ENCODE measurements around the gene NR0B2.
"Not testable (repeated sequence)": the region's sequence is repeated elsewhere in the genome, so short reads cannot be mapped to it uniquely, and the experiment has no call there.

Gene NR0B2

DNA sequence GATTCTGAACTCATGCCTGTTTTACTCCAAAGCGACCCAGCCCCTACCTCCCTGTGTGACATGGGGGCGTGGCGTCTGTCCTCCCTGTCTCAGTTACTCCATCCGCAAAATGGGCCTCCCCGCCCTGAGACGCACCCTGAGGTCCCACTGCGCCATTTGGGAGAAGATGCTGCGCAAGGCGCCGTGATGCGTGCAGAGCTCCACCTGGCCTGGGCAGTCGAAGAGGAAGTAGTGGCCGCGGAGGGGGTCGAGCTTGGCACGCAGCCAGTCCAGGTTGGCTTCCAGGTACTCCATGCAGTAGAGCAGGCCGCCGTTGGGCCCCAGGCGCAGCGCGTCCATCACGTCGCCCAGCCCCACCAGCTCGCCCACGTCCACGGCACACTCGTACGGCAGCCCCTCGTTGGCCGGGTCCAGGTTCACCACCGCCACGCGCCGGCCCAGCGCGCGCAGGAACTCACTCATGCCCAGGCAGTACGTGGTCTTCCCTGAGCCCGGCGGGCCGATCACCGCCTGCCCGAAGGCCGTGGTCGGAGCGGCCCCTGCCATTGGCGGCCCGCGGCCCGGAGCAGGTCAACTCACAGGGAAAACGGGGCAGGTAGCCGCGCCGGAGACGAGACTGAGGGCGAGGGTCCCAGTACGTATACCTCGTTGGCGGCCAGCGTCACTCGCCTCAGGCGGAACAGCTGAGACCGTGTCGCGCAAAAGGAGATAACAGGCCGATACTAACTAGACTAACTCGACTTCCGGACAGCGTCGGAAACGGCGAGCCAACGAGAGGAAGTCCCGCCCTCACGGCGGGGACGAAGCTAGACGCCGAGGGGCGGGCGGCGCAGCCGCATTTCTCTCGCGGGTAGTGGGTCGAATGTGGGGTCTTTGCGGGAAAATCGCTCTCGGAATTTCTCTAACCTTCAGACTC lies 24.0 kb downstream of the NR0B2 start, which contains the start of gene GPN2:
GPN2 (minus strand) TSS at position 733 of the 916 bp plus-strand sequence; CDS start at position 546, 187 bp downstream.
- DNase-seq (ENCODE audit: low spot score) = peak; percentile 82

DNA sequence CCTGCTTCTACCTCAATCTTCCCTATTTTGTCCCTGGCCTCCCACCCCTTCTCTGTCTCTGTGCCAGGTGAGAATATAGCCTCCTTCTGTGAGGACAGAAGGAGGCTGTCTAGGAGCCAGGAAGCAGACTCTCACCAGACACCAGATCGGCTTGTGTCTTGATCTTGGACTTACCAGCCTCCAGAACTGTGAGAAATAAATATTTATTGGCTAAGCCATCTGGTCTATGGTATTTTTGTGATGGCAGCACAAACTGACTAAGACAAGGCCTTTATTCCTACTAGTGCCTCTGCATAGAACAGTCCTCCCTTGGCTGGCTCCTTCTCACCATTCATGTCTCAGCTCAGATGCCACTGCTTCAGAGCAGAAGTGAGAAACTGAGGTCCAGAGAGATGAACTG lies 25.5 kb downstream of the NR0B2 start:
- DNase-seq (ENCODE audit: low spot score) = no peak

DNA sequence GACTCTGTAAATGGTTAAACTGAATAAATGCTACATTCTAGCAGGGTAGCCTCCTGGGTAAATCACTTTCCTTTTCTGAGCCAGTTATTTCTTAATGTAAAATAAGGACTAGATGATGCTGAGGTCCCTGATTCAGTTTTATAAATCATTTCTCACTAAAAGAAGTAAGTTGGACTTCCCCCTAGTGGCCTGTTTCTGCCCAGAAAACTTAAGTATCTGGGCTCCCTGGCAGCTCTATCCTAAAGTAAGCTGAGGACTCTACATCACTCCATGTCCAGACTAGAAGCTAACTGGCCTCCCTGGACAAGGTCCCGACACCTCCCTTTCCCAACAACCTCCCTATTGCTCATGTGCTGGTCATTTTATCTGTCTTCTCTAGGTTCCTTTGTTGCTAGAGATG lies 26.6 kb downstream of the NR0B2 start:
- DNase-seq (ENCODE audit: low spot score) = peak; percentile 49

- no peak for DNase-seq (ENCODE audit: low spot score)
Observed at GRCh38 chr1:26882696-26883463, 30.9 kb downstream of the NR0B2 start.

DNA sequence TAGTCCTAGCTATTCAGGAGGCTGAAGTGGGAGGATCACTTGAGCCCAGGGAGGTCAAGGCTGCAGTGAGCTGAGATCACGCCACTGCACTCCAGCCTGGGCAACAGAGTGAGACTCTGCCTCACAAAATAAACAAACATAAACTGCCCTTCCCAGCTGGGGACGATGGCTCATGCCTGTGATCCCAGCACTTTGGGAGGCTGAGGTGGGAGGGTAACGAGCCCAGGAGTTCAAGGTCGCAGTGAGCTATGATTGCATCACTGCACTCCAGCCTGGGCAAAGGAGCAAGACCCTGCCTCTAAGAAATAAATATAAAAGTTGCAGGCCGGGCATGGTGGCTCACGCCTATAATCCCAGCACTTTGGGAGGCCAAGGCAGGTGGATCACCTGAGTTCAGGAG lies 32.2 kb downstream of the NR0B2 start:
- DNase-seq (ENCODE audit: low spot score) = not testable (repeated sequence)

- no peak for DNase-seq (ENCODE audit: low spot score)
Observed at GRCh38 chr1:26879793-26880192, 34.0 kb downstream of the NR0B2 start.

- DNase-seq (ENCODE audit: low spot score) = no peak
Observed at GRCh38 chr1:26877326-26877725, 36.4 kb downstream of the NR0B2 start.

DNA sequence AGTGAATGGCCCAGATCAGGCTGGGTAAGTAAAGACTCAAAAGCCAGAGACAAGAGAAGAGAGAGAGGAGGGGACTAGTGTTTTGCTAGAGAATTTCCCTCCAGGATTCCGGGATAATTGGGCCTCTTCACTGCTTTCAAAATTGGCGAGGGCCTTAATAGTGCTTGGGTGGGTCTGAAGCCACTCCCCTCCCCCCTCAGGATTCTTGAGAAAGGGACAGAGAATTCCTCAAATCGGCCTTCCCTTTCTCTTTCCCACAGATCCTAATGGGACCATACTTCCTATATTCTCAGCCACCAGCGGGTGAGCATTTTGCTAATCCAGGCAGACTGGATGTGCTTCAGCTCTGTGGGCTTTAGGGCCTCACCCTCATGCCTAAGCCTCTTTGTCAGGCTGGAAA lies 38.9 kb downstream of the NR0B2 start:
- DNase-seq (ENCODE audit: low spot score) = no peak

- DNase-seq (ENCODE audit: low spot score) = not testable (repeated sequence)
Observed at GRCh38 chr1:26873097-26873496, 40.7 kb downstream of the NR0B2 start.

- DNase-seq (ENCODE audit: low spot score) = peak; percentile 99
Observed at GRCh38 chr1:26864610-26865480, 48.9 kb downstream of the NR0B2 start.

GRCh38 chr1:26863685-26864077 lies 50.1 kb downstream of the NR0B2 start:
- DNase-seq (ENCODE audit: low spot score) = no peak

DNA sequence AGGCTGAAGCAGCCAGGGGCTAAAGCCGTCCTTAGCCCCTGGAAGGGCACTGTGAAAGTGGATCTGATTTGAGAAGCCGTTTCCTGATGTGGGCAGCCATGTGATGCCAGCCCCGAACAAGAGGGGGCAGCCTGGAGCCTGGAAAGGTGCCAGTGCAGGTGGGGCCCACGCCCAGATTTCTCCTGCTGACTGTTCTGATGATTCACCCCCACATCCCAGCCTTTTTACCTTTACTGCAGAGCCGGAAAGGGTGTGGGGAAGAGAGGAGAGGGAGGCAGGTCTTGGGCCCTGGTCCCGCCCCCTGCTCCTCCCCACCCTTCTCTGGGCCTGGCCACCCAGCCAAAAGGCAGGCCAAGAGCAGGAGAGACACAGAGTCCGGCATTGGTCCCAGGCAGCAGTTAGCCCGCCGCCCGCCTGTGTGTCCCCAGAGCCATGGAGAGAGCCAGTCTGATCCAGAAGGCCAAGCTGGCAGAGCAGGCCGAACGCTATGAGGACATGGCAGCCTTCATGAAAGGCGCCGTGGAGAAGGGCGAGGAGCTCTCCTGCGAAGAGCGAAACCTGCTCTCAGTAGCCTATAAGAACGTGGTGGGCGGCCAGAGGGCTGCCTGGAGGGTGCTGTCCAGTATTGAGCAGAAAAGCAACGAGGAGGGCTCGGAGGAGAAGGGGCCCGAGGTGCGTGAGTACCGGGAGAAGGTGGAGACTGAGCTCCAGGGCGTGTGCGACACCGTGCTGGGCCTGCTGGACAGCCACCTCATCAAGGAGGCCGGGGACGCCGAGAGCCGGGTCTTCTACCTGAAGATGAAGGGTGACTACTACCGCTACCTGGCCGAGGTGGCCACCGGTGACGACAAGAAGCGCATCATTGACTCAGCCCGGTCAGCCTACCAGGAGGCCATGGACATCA lies 50.7 kb downstream of the NR0B2 start, which contains the start of gene SFN:
SFN (plus strand) TSS at position 369 of the 904 bp plus-strand sequence; CDS start at position 433, 64 bp downstream.
- DNase-seq (ENCODE audit: low spot score) = peak; percentile 98

DNA sequence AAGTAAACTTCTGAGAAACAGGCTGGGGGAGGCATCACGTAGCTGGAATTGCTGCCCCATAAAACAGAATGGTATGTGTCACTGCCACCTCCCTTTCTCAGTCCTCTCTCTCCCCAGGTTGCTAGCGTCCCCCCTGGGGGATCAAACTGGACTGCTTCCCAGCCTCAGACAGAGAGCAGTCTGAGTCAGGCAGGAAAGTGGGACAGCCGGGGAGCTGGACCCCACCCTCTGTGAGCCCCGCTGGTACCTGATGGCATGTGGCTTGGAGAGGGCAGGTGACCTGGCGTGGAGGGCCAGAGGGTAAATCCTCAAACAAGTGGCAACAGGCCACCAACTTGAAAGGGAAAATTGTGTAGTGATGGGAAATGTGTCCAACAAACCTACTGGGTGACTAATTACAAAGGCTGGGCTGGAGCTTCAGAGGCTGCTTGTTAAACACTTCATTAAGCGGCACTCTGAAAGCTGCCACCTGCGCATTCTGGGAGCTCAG lies 51.8 kb downstream of the NR0B2 start:
- DNase-seq (ENCODE audit: low spot score) = peak; percentile 80
